ENCODE measurements around the gene CCDC142. TPM values are rescaled to one million over a fixed set of nuclear protein-coding genes. Genes with fewer than 3 reads are reported as not detected.
A peak's percentile ranks its signal among the peaks of the same experiment; 100 is the strongest.

The CCDC142 gene
- total and polyA plus RNA-seq, 3 experiments from 2014 or later: 9.7 to 22.8 (median 20.3) TPM

DNA sequence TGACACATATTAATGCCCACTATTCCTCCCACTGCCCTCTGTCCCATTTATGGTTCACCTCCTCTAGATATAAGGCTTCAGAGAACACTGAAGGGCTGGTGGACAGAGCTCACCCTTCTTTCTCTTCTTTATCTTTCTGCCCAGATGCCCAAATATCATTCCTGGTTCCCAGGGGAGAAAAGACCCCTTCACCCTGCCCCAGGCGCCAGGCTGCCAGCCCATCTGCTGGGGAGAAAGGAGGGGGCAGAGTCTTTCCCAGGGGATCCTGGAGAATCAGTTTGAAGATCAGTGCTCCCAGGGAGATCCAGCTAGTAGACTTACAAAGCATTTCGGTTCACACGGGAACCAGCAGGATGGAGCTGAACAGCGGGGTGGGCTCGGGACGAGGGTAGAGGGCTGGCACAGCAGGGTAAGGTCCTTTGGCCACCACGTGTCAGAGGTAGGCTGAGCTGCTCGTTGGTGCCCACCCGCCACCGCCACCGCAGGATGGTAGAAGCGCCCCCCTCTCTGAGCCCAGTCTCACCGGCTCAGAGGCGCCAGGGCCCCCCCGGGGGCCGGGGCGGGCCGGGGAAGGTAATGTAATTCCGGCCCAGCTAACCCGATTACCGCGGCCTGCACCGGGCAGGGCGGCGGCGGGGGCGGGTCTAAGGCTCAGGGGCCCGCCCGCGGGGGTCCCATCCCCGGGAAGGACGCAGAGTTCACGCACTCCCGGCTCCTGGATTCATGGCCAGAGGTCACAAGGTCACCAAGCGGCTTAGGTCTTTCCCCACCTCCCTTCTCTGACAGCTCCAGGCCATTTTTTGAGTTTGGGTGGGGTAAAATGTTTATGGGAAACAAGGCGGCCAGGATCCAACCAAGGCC is 30.2 kb upstream of the CCDC142 start:
- Mint-ChIP-seq H3K36me3 (peaks cover 0 to 2% (median 0%) of the 10 kb centered on the region in 3 donors), H3K4me1 (peaks cover 24 to 42% (median 25%) of the 10 kb centered on the region in 3 donors), H3K27me3 (peaks cover 46 to 59% of the 10 kb centered on the region in 2 donors), H3K4me3 (peak overlapping the region in 5 of 7 donors; percentile 41 to 80 (median 47)), H3K27ac (peak overlapping the region in 1 of 8 donors; percentile 29), H3K9me3 (no peaks in the 10 kb centered on the region)
- DNase-seq: no peak
- ChIA-PET POLR2A (interaction anchor here (0.6 to 1.5 kb wide), 2 partner anchors 9 to 16 kb away, joined by 3 to 7 read pairs; partner anchors contain the start of gene AUP1), CTCF (no interaction called here)
- Histone ChIP-seq H3K27ac (ENCODE audit: low read depth, low read length) (no peak overlapping the region), H3K27me3 (ENCODE audit: insufficient read depth, low read length, poor library complexity, severe bottlenecking) (peaks cover 49% of the 10 kb centered on the region), H3K4me3 (ENCODE audit: low read length) (no peak overlapping the region), H3K4me1 (ENCODE audit: insufficient read depth, low read length) (peaks cover 38% of the 10 kb centered on the region), H3K36me3 (ENCODE audit: insufficient read depth, low read length) (no peaks in the 10 kb centered on the region), H3K9me3 (ENCODE audit: low read length) (no peaks in the 10 kb centered on the region)

- POLR2A ChIA-PET: interaction anchor here (0.7 kb wide), 1 partner anchor 35 kb away, joined by 7 read pairs; no protein-coding TSS in a partner anchor
These were observed 28.5 kb upstream of the CCDC142 start for GRCh38 chr2:74511104-74511989.

DNA sequence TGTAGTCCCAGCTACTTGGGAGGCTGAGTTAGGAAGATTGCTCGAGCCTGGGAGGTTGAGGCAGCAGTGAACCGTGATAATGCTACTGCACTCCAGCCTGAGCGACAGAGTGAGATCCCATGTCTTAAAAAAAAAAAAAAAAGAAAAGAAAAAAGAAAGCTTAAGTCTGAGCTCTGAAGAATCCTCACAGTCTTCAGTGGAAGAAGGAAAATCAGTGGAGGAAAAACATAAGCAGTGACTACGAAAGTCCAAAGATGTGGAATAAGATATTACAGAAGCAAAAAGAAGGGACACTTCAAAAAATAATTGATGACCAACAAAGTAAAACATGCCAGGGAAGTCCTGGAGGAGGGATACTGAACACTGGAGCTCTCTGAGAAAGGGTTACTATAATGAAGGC is 27.5 kb upstream of the CCDC142 start:
- H3K9me3 Mint-ChIP-seq: peaks cover 0 to 4% (median 0%) of the 10 kb centered on the region in 5 donors
- peaks cover 31 to 49% (median 36%) of the 10 kb centered on the region in 3 donors for H3K4me1 Mint-ChIP-seq
- peaks cover 31 to 48% of the 10 kb centered on the region in 2 donors for H3K27me3 Mint-ChIP-seq
- peaks cover 41% of the 10 kb centered on the region for H3K4me1 ChIP-seq (ENCODE audit: insufficient read depth, low read length)
- H3K36me3 Mint-ChIP-seq: peaks cover 7 to 20% (median 14%) of the 10 kb centered on the region in 3 donors
- peak overlapping the region in 1 of 7 donors; percentile 1 for H3K4me3 Mint-ChIP-seq
- H3K27ac Mint-ChIP-seq: no peak overlapping the region
- no peaks in the 10 kb centered on the region for H3K9me3 ChIP-seq (ENCODE audit: low read length)
- POLR2A ChIA-PET: interaction anchor here (0.6 to 1.0 kb wide), 2 partner anchors 20 to 37 kb away, joined by 3 read pairs; partner anchors contain the start of gene HTRA2
- DNase-seq: no peak
- CTCF ChIA-PET: interaction anchor here (1.0 to 1.7 kb wide), 4 partner anchors 9 to 52 kb away, joined by 3 to 7 read pairs (median 4); partner anchors contain the start of genes CCDC142, TTC31 and WBP1
- no peak overlapping the region for H3K4me3 ChIP-seq (ENCODE audit: low read length)
- no peak overlapping the region for H3K27ac ChIP-seq (ENCODE audit: low read depth, low read length)
- peaks cover 2% of the 10 kb centered on the region for H3K36me3 ChIP-seq (ENCODE audit: insufficient read depth, low read length)
- H3K27me3 ChIP-seq (ENCODE audit: insufficient read depth, low read length, poor library complexity, severe bottlenecking): peaks cover 25% of the 10 kb centered on the region

More at GRCh38 chr2:74511104-74511989, 28.5 kb upstream of the CCDC142 start:
- Histone ChIP-seq H3K27me3 (ENCODE audit: insufficient read depth, low read length, poor library complexity, severe bottlenecking) (peaks cover 34% of the 10 kb centered on the region), H3K36me3 (ENCODE audit: insufficient read depth, low read length) (no peaks in the 10 kb centered on the region), H3K4me3 (ENCODE audit: low read length) (no peak overlapping the region), H3K27ac (ENCODE audit: low read depth, low read length) (no peak overlapping the region), H3K4me1 (ENCODE audit: insufficient read depth, low read length) (peaks cover 42% of the 10 kb centered on the region), H3K9me3 (ENCODE audit: low read length) (no peaks in the 10 kb centered on the region)
- Mint-ChIP-seq H3K9me3 (peaks cover 0 to 4% (median 0%) of the 10 kb centered on the region in 5 donors), H3K27ac (peak overlapping the region in 1 of 8 donors; percentile 31), H3K4me1 (peaks cover 30 to 50% (median 33%) of the 10 kb centered on the region in 3 donors), H3K36me3 (peaks cover 7 to 14% (median 7%) of the 10 kb centered on the region in 3 donors), H3K27me3 (peaks cover 37 to 47% of the 10 kb centered on the region in 2 donors), H3K4me3 (peak overlapping the region in 2 of 7 donors; percentile 56 to 72)
- no peak for DNase-seq
- CTCF ChIA-PET: interaction anchor here (1.0 to 1.6 kb wide), 2 partner anchors 11 to 20 kb away, joined by 3 to 5 read pairs; no protein-coding TSS in a partner anchor

GRCh38 chr2:74507926-74508520 is 25.2 kb upstream of the CCDC142 start:
- ChIA-PET CTCF (interaction anchor here (1.4 to 2.4 kb wide), 2 partner anchors 23 to 27 kb away, joined by 3 to 7 read pairs; no protein-coding TSS in a partner anchor), POLR2A (interaction anchor here (0.5 to 1.9 kb wide), 3 partner anchors 8 to 298 kb away, joined by 3 to 10 read pairs (median 4); partner anchors contain the start of genes AUP1 and HTRA2)
- Mint-ChIP-seq H3K4me3 (peak overlapping the region; percentile 95 to 100 (median 100)), H3K4me1 (peaks cover 36 to 59% (median 52%) of the 10 kb centered on the region in 3 donors), H3K27me3 (peaks cover 35 to 57% of the 10 kb centered on the region in 2 donors), H3K27ac (peak overlapping the region; percentile 95 to 100 (median 100)), H3K36me3 (peaks cover 10 to 33% (median 24%) of the 10 kb centered on the region in 3 donors), H3K9me3 (peaks cover 0 to 4% (median 0%) of the 10 kb centered on the region in 5 donors)
- peaks cover 6% of the 10 kb centered on the region for H3K27me3 ChIP-seq (ENCODE audit: insufficient read depth, low read length, poor library complexity, severe bottlenecking)
- H3K36me3 ChIP-seq (ENCODE audit: insufficient read depth, low read length): peaks cover 9% of the 10 kb centered on the region
- no peak for DNase-seq
- H3K4me3 ChIP-seq (ENCODE audit: low read length): peak overlapping the region; percentile 100
- peaks cover 33% of the 10 kb centered on the region for H3K4me1 ChIP-seq (ENCODE audit: insufficient read depth, low read length)
- no peaks in the 10 kb centered on the region for H3K9me3 ChIP-seq (ENCODE audit: low read length)
- H3K27ac ChIP-seq (ENCODE audit: low read depth, low read length): peak overlapping the region; percentile 96

GRCh38 chr2:74507145-74507925 is 24.5 kb upstream of the CCDC142 start, which contains the start of gene PCGF1:
Gene PCGF1 (minus strand): TSS chr2:74507695. CDS start chr2:74507668, 27 bp downstream.
- peaks cover 40 to 63% (median 59%) of the 10 kb centered on the region in 3 donors for H3K4me1 Mint-ChIP-seq
- H3K4me1 ChIP-seq (ENCODE audit: insufficient read depth, low read length): peaks cover 38% of the 10 kb centered on the region

GRCh38 chr2:74505448-74506246 is 22.8 kb upstream of the CCDC142 start:
- POLR2A ChIA-PET: interaction anchor here (0.9 to 2.4 kb wide), 3 partner anchors 7 to 33 kb away, joined by 3 to 7 read pairs (median 3); partner anchors contain the start of gene MRPL53
- Histone ChIP-seq H3K27ac (ENCODE audit: low read depth, low read length) (no peak overlapping the region), H3K27me3 (ENCODE audit: insufficient read depth, low read length, poor library complexity, severe bottlenecking) (peaks cover 10% of the 10 kb centered on the region), H3K4me3 (ENCODE audit: low read length) (no peak overlapping the region), H3K4me1 (ENCODE audit: insufficient read depth, low read length) (peaks cover 38% of the 10 kb centered on the region), H3K36me3 (ENCODE audit: insufficient read depth, low read length) (peaks cover 9% of the 10 kb centered on the region), H3K9me3 (ENCODE audit: low read length) (no peaks in the 10 kb centered on the region)
- no peak for DNase-seq
- Mint-ChIP-seq H3K27ac (peak overlapping the region in 2 of 8 donors; percentile 50 to 54), H3K4me1 (peaks cover 44 to 68% (median 64%) of the 10 kb centered on the region in 3 donors), H3K36me3 (peaks cover 10 to 33% (median 24%) of the 10 kb centered on the region in 3 donors), H3K27me3 (peaks cover 29 to 62% of the 10 kb centered on the region in 2 donors), H3K9me3 (peaks cover 0 to 4% (median 0%) of the 10 kb centered on the region in 5 donors), H3K4me3 (peak overlapping the region in 5 of 7 donors; percentile 25 to 100 (median 59))
- CTCF ChIA-PET: interaction anchor here (1.2 to 2.1 kb wide), 3 partner anchors 10 to 33 kb away, joined by 3 to 6 read pairs (median 4); partner anchors contain the start of genes CCDC142, MRPL53 and TTC31

More at GRCh38 chr2:74507145-74507925, 24.5 kb upstream of the CCDC142 start, which contains the start of gene PCGF1:
- peak within 1 kb of the TSS; percentile 96 for H3K27ac ChIP-seq (ENCODE audit: low read depth, low read length)
- ChIA-PET POLR2A (interaction anchor here (0.5 to 1.9 kb wide), 4 partner anchors 9 to 297 kb away, joined by 3 to 10 read pairs (median 4); partner anchors contain the start of genes AUP1, HTRA2 and WBP1), CTCF (interaction anchor here (1.2 to 2.4 kb wide), 4 partner anchors 24 to 35 kb away, joined by 3 to 7 read pairs (median 4); partner anchors contain the start of genes CCDC142, MRPL53 and TTC31)
- Mint-ChIP-seq H3K27me3 (peaks cover 31 to 57% of the 10 kb centered on the region in 2 donors), H3K4me3 (peak within 1 kb of the TSS; percentile 95 to 100 (median 100)), H3K36me3 (peaks cover 10 to 33% (median 24%) of the 10 kb centered on the region in 3 donors), H3K27ac (peak within 1 kb of the TSS; percentile 95 to 100 (median 100)), H3K9me3 (peaks cover 0 to 4% (median 0%) of the 10 kb centered on the region in 5 donors)
- H3K27me3 ChIP-seq (ENCODE audit: insufficient read depth, low read length, poor library complexity, severe bottlenecking): peaks cover 9% of the 10 kb centered on the region
- H3K36me3 ChIP-seq (ENCODE audit: insufficient read depth, low read length): peaks cover 9% of the 10 kb centered on the region
- H3K9me3 ChIP-seq (ENCODE audit: low read length): no peaks in the 10 kb centered on the region
- DNase-seq: peak; percentile 97 to 99 (median 98)
- peak within 1 kb of the TSS; percentile 100 for H3K4me3 ChIP-seq (ENCODE audit: low read length)
